ENCODE data around the gene TMEM81.

- TF ChIP-seq POLR2AphosphoS5 (IDR thresholded peaks at IDR 0.05) = no peak
- no peak for TF ChIP-seq CTCF (IDR thresholded peaks at IDR 0.05)
These were observed 18.6 kb downstream of the TMEM81 start for GRCh38 chr1:205065666-205066065.
